OCI-M2 (cell line): ENCODE measurements around the gene ACTRT2.

ENCODE experiments used
- DNase-seq: peaks from one replicate; lab custom pipeline; 2025; ENCODE audit not compliant: unreplicated experiment; lab: John Stamatoyannopoulos, UW

ACTRT2 gene

GRCh38 chr1:3002349-3003038 lies 18.8 kb upstream of the ACTRT2 start:
- no peak for DNase-seq

- no peak for DNase-seq
Measured at GRCh38 chr1:3003039-3003940, 18.0 kb upstream of the ACTRT2 start.

DNA sequence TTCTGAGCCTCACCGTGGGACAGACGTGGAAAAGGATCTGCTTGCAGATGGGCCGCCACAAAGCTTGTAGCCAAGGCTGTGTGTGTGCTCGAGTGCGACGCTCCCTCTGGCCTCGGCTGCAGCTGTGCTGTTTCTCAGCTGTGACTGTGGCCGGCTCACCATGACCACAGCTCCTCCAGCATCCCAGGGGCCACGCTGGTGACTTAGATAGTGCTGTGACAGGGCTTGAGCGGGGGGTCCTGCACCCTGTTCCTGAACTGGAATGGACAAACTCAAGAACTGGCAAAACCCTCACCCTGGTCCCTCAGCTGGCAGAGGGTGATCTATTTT lies 17.4 kb upstream of the ACTRT2 start:
- no peak for DNase-seq

DNA sequence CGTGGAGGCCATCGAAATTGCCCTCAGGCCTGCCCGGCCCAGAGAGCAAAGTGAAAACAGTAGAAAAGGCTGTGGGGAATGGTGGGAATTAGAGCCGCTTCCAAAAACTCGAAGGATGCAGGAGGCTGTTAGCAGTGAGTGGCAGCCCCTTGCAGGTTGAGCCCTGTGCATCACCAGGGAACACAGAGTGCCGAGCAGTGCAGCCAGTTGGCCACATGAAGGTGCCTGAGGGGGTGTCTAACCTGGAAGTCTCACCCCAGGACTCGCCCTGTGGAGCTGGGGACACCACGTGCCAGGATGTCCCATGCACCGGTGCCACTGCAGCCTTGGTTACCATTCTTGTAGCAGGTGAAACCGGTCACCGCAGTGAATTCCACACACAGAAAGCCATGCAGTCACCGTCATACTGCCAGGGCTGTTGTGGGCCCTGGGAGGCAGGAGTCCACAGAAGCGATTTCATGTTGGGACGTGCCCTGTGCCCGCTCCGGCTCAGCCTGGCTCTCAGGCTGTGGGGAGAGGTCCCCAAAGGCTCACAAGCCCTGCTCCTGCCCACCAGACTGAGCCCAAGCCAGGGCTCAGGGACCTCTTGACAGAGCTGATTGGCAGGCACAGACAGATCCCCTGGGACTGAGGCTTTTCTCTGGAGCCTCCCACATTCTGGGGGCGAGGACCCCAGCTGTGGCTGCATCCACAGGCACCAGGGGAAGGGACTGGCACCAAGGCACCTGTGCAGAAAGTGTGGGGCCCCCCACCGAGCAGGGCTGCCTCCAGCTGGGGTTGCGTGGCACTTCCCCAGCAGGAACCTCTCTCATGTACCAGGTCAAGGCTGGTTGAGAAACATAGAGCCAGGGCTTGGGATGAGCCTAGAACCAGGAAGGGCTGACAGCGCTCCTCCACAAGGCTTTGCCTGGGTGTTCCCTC lies 16.7 kb upstream of the ACTRT2 start:
- no peak for DNase-seq

GRCh38 chr1:3005771-3006170 lies 15.5 kb upstream of the ACTRT2 start:
- DNase-seq = no peak

GRCh38 chr1:3007298-3008147 lies 13.7 kb upstream of the ACTRT2 start:
- no peak for DNase-seq

GRCh38 chr1:3009021-3009420 lies 12.2 kb upstream of the ACTRT2 start:
- DNase-seq = no peak

DNA sequence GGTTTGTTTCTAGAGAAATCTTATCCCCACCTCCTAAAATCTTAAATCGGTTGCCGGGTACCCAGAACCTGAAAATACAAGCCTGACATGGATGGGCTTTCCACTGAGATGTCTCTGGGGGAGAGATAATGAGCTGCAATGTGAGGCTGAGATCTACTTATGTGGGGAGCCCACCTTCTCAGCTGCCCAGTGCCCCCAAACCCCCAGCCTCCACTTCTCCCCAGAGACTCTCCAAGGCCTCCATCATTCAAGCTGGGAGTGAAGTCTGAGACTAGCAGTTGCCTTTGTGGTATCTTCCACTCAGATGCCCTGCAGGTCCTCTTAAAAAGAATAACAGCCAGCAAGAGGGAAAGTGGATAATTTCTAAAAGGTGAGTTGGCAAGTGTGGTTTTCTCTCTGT lies 11.7 kb upstream of the ACTRT2 start:
- no peak for DNase-seq

DNA sequence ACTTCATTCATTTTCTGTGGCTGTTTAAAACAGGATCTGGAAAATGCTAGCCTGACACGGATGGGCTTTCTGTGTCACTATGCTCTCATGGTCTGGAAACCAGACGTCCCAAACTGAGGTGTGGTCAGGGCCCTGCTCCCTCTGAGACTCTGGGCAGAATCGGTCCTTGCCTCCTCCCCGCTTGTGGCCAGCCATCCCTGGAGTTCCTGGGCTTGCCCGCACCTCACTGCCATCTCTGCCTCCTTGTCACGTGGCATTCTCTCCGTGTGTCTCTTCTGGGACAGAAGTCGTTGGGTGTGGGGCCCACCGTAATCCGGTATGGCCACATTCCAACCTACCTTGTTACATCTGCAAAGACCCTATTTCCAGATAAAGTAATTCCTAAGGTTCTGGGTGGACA lies 10.1 kb upstream of the ACTRT2 start:
- no peak for DNase-seq

- DNase-seq = no peak
Measured at GRCh38 chr1:3011631-3012455, 9.4 kb upstream of the ACTRT2 start.

DNA sequence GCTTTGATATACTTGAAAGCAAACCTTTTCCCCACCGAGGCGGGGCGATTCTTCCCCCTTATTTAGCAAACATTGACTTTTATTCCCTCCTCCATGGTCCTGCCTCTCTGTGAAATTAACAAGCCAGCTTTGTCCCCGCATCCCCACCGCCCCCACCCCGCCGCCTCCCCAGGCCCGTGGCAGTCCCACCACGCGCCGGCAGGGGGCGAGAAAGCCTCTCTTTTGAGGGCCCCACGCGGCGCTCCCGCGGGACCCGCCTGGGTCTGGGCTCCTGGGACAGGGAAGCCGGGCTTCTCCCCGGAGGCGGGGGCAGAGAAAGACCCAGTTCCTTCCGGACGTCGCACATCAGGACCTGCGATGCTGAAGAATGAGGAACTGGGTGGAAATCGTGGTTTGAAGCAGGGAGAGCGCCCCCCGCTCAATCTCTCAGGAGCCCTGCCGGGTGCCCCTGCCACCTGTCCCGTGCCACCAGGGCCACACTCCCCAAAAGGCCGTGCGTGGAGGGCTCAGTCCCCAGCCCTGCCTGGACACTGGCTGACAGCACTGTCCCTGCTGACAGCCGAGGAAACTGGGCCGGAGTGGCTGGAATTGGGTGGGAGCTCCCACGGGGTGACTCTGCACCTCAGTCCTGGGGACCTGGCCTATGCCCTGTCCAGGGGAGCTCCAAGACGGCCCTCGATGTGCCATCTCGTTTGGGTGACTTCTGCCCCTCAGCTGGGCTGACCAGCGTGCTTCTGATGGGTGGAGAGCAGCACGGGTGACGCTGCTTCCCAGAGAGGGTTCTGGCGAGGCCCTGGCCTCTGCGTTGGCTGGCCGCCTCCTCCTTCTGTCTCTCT lies 8.6 kb upstream of the ACTRT2 start:
- no peak for DNase-seq

- DNase-seq = no peak
Measured at GRCh38 chr1:3013371-3014049, 7.8 kb upstream of the ACTRT2 start.

GRCh38 chr1:3014050-3014440 lies 7.2 kb upstream of the ACTRT2 start:
- DNase-seq = no peak

GRCh38 chr1:3014443-3015268 lies 6.6 kb upstream of the ACTRT2 start:
- no peak for DNase-seq

- DNase-seq = no peak
Measured at GRCh38 chr1:3015269-3015635, 6.0 kb upstream of the ACTRT2 start.

DNA sequence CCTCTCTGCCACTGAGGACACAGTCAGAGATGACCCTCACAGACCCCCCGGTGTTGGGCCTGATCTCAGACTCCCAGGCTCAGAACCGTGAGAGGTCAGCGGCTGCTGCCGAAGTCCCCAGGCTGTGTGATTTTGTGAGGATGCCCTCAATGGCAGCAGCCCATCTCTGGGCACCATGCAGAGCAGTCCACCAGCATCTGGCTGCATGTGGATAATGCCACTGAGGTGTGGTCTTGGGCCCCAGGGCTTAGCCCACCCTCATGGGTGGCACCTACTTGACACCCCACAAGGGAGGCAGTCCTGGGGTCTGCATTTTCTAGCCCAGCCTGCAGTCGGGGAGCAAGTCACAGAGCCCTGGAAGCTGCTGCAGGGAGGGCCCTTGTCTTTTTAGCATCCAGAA lies 5.5 kb upstream of the ACTRT2 start:
- DNase-seq = no peak

DNA sequence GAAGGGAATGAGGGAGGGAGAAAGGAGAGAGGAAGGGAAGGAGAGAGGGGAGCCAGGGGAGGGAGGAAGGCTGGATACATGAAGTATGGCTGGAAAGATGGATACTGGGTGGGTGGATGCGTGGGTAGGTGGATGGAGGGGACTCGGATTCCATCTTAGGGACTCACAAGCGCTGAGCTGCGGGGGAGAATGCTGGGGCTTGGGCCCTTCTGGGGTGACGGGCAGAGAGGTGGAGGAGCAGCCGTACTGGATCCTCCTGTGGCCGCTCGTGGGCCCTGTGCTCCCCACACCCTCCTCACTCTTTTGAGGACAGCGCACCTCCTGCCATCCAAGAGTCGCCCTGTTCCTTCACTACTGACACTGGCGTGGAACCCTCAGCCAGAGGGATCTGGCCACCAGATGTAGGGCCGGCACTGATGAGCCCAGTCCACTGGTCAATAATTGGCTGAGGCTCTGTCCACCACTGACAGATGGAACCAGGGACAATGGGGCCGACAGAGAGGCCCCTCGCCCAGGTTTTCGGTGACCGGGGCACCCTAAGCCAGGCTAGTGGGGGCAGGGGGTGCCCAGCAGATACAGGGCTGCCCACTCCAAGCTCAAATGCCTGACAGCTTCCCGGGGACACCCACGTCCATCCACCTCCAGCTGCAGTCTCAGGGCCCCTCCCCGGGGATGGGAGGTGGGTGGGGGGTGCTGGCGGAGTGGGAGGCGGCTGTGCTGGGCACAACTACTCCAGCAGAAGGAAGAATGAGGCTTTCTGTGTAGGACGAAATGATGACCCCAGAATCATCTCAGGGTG lies 4.4 kb upstream of the ACTRT2 start:
- no peak for DNase-seq
